D721Med (cell line): Measurements from ENCODE around the gene STAT5B.

Experiments
- DNase-seq: peaks from one replicate; pipeline ENCODE4 v3.0.0; 2011; ENCODE audit warnings: low spot score; ENCODE audit not compliant: insufficient read length
- FAIRE-seq: peaks from 2 replicates; lab custom pipeline; 2011; peaks lifted over from hg19 to GRCh38; lab: Jason Lieb, UNC
- TF ChIP-seq, protein P1 (sequence below): IDR thresholded peaks from 2 replicates; pipeline ENCODE4 v1.5.1; 2012; ENCODE audit warnings: mild to moderate bottlenecking, control low read depth; ENCODE audit not compliant: insufficient read depth; ENCODE audit errors: missing control alignments

STAT5B gene

GRCh38 chr17:42296012-42296411 is 19.8 kb upstream of the STAT5B start:
- TF ChIP-seq, protein P1, sequence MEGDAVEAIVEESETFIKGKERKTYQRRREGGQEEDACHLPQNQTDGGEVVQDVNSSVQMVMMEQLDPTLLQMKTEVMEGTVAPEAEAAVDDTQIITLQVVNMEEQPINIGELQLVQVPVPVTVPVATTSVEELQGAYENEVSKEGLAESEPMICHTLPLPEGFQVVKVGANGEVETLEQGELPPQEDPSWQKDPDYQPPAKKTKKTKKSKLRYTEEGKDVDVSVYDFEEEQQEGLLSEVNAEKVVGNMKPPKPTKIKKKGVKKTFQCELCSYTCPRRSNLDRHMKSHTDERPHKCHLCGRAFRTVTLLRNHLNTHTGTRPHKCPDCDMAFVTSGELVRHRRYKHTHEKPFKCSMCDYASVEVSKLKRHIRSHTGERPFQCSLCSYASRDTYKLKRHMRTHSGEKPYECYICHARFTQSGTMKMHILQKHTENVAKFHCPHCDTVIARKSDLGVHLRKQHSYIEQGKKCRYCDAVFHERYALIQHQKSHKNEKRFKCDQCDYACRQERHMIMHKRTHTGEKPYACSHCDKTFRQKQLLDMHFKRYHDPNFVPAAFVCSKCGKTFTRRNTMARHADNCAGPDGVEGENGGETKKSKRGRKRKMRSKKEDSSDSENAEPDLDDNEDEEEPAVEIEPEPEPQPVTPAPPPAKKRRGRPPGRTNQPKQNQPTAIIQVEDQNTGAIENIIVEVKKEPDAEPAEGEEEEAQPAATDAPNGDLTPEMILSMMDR: no peak
- FAIRE-seq (no peak), DNase-seq (no peak)

DNA sequence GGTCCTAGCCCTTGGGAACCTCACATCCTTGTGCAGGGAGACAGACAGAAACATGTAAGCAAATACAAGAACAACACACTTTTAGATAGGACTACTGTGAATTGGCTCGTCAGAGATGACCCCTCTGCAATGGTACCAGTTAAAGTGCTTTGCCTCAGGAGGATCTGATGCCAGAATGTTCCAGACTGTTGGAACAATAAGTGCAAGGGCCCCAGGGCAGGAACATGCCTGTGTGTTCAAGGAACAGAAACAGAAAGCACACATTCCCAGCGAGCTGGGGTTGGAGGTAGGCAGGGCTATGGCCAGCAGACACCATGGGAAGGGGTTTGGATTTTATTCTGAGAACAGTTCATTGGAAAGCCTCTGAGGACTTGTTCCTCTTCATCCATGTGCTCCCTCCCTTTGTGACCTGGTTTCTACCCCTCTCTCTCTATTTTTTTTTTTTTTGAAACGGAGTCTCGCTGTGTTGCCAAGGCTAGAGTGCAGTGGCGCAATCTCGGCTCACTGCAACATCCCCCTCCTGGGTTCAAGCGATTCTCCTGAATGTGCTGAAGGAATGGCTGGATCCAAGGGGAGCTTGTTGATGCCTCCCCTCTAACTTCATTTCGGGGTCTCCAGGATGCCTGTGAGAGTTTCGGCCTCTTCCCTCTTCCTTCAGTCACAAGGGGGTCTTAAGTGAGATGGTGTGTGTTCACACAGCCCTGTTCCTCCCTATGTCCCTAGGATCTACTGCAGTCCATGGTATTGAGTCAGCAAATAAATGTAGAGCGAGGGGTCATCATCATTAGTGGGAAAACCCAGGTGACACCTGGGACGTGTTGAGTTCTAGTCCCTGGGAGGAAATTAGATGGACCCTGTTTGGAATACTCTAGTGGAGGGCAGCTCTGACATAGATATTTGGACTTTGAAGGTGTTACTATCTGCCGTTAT is 18.5 kb upstream of the STAT5B start:
- TF ChIP-seq, protein P1: no peak
- FAIRE-seq (no peak), DNase-seq (no peak)

DNA sequence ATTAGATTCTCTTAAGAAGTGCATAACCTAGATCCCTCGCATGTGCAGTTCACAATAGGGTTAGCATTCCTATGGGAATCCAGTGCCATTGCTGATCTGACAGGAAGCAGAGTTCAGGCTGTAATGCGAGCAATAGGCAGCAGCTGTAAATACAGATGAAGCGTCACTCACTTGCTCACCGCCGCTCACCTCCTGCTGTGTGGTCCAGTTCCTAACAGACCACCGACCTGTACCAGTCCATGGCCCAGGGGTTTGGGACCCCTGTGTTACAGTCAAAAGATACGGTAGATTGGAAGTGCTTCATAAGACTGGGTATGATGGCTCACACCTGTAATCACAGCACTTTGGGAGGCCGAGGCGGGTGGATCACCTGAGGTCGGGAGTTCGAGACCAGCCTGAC is 14.9 kb upstream of the STAT5B start:
- DNase-seq (no peak), FAIRE-seq (no peak)
- TF ChIP-seq, protein P1: no peak

GRCh38 chr17:42290577-42290976 is 14.4 kb upstream of the STAT5B start:
- TF ChIP-seq, protein P1: no peak
- DNase-seq: no peak
- FAIRE-seq: no peak

- no peak for FAIRE-seq
- DNase-seq: no peak
- TF ChIP-seq, protein P1: no peak
Measured at GRCh38 chr17:42289611-42290181, 13.5 kb upstream of the STAT5B start.

DNA sequence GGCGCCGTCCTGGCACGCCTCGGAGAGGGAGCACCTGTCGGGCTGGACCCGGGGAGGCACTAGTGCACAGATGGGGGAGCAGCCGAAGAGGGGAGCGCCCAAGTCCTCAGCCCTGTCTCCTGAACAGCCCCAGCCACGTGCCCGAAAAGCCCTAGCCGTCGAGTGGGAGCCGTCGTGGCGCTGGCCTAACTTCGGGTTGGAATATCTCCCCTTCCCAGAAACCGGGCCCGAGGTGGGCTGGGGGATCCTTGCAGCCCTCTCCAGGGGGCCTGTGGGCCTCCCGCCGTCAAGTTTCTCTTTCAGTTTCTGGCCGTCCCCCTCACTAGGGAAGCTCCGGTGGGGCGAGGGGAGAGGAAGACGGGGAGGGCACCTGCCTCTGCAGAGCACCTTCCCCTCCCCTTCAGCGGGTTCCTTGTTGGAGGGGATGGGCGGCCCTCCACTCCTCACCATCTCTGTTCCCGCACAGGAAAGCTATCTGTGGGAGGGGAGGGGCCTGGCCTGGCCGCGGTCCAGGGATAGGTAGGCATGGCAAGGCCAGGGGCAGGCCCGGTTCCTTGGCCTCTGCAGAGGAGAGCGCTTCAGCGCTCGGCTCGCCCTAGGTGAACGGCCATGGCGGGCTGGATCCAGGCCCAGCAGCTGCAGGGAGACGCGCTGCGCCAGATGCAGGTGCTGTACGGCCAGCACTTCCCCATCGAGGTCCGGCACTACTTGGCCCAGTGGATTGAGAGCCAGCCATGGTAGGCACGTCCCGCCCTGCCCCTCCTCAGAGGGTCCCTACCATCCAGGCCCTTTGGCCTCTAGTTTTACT is 12.8 kb upstream of the STAT5B start:
- DNase-seq: no peak
- TF ChIP-seq, protein P1: no peak
- no peak for FAIRE-seq
